Measurements from ENCODE around the gene SEC24B.

SEC24B gene

GRCh38 chr4:109410226-109410625, 23.4 kb upstream of the SEC24B start:
- Histone ChIP-seq H3K79me2 (ENCODE audit: insufficient read depth, low read length) (no peaks in the 10 kb centered on the region), H3K27ac (ENCODE audit: low read length) (no peak overlapping the region), H3K4me1 (ENCODE audit: insufficient read depth, low read length) (no peaks in the 10 kb centered on the region), H3K4me3 (ENCODE audit: low read depth in 1 of 2, low read length in 2 of 2) (no peak overlapping the region), H3K36me3 (ENCODE audit: insufficient read depth, low read length) (no peaks in the 10 kb centered on the region), H3K9me3 (ENCODE audit: insufficient read depth, low read length, severe bottlenecking) (no peaks in the 10 kb centered on the region), H2AFZ (ENCODE audit: low read depth, low read length) (no peak overlapping the region), H3K4me2 (ENCODE audit: insufficient read depth, low read length) (no peak overlapping the region), H3K27me3 (ENCODE audit: insufficient read depth, low read length, poor library complexity) (no peaks in the 10 kb centered on the region), H4K20me1 (ENCODE audit: insufficient read depth, low read length) (no peaks in the 10 kb centered on the region), H3K9ac (ENCODE audit: low read depth, low read length) (no peak overlapping the region)
- ATAC-seq (ENCODE audit: insufficient read depth, low read depth) (no peak), DNase-seq (no peak)
- TF ChIP-seq CTCF (IDR thresholded peaks at IDR 0.05; ENCODE audit: borderline replicate concordance, extremely low read depth, low read length, poor library complexity, severe bottlenecking): no peak

- ATAC-seq (ENCODE audit: insufficient read depth, low read depth): no peak
- no peaks in the 10 kb centered on the region for H3K9me3 ChIP-seq (ENCODE audit: insufficient read depth, low read length, severe bottlenecking)
- TF ChIP-seq CTCF (IDR thresholded peaks at IDR 0.05; ENCODE audit: borderline replicate concordance, extremely low read depth, low read length, poor library complexity, severe bottlenecking) (no peak), EZH2 (IDR thresholded peaks at IDR 0.05; ENCODE audit: borderline replicate concordance, low read depth, low read length, severe bottlenecking) (no peak)
Observed at GRCh38 chr4:109410776-109411175, 22.8 kb upstream of the SEC24B start.

GRCh38 chr4:109411964-109412363, 21.7 kb upstream of the SEC24B start:
- no peaks in the 10 kb centered on the region for H3K4me1 ChIP-seq (ENCODE audit: insufficient read depth, low read length)
- H3K9ac ChIP-seq (ENCODE audit: low read depth, low read length): no peak overlapping the region
- ATAC-seq (ENCODE audit: insufficient read depth, low read depth) (no peak), DNase-seq (no peak)
- no peaks in the 10 kb centered on the region for H3K27me3 ChIP-seq (ENCODE audit: insufficient read depth, low read length, poor library complexity)
- H3K4me3 ChIP-seq (ENCODE audit: low read depth in 1 of 2, low read length in 2 of 2): no peak overlapping the region
- H4K20me1 ChIP-seq (ENCODE audit: insufficient read depth, low read length): no peaks in the 10 kb centered on the region
- TF ChIP-seq EZH2 (IDR thresholded peaks at IDR 0.05; ENCODE audit: borderline replicate concordance, low read depth, low read length, severe bottlenecking): no peak
- TF ChIP-seq CTCF (IDR thresholded peaks at IDR 0.05; ENCODE audit: borderline replicate concordance, extremely low read depth, low read length, poor library complexity, severe bottlenecking): no peak
- H3K79me2 ChIP-seq (ENCODE audit: insufficient read depth, low read length): no peaks in the 10 kb centered on the region
- H3K27ac ChIP-seq (ENCODE audit: low read length): no peak overlapping the region
- no peak overlapping the region for H2AFZ ChIP-seq (ENCODE audit: low read depth, low read length)
- no peak overlapping the region for H3K4me2 ChIP-seq (ENCODE audit: insufficient read depth, low read length)
- H3K36me3 ChIP-seq (ENCODE audit: insufficient read depth, low read length): no peaks in the 10 kb centered on the region
- H3K9me3 ChIP-seq (ENCODE audit: insufficient read depth, low read length, severe bottlenecking): no peaks in the 10 kb centered on the region

More at GRCh38 chr4:109410776-109411175, 22.8 kb upstream of the SEC24B start:
- Histone ChIP-seq H2AFZ (ENCODE audit: low read depth, low read length) (no peak overlapping the region), H3K9ac (ENCODE audit: low read depth, low read length) (no peak overlapping the region), H3K4me3 (ENCODE audit: low read depth in 1 of 2, low read length in 2 of 2) (no peak overlapping the region), H3K27ac (ENCODE audit: low read length) (no peak overlapping the region), H4K20me1 (ENCODE audit: insufficient read depth, low read length) (no peaks in the 10 kb centered on the region), H3K4me2 (ENCODE audit: insufficient read depth, low read length) (no peak overlapping the region), H3K27me3 (ENCODE audit: insufficient read depth, low read length, poor library complexity) (no peaks in the 10 kb centered on the region), H3K36me3 (ENCODE audit: insufficient read depth, low read length) (no peaks in the 10 kb centered on the region), H3K79me2 (ENCODE audit: insufficient read depth, low read length) (no peaks in the 10 kb centered on the region), H3K4me1 (ENCODE audit: insufficient read depth, low read length) (no peaks in the 10 kb centered on the region)
- no peak for DNase-seq

GRCh38 chr4:109412776-109413175, 20.8 kb upstream of the SEC24B start:
- TF ChIP-seq CTCF (IDR thresholded peaks at IDR 0.05; ENCODE audit: borderline replicate concordance, extremely low read depth, low read length, poor library complexity, severe bottlenecking): no peak
- TF ChIP-seq EZH2 (IDR thresholded peaks at IDR 0.05; ENCODE audit: borderline replicate concordance, low read depth, low read length, severe bottlenecking): no peak
- ATAC-seq (ENCODE audit: insufficient read depth, low read depth) (no peak), DNase-seq (no peak)
- H3K4me1 ChIP-seq (ENCODE audit: insufficient read depth, low read length): no peaks in the 10 kb centered on the region
- H3K27ac ChIP-seq (ENCODE audit: low read length): no peak overlapping the region
- H3K36me3 ChIP-seq (ENCODE audit: insufficient read depth, low read length): no peaks in the 10 kb centered on the region
- no peaks in the 10 kb centered on the region for H3K27me3 ChIP-seq (ENCODE audit: insufficient read depth, low read length, poor library complexity)
- no peak overlapping the region for H3K9ac ChIP-seq (ENCODE audit: low read depth, low read length)
- H3K9me3 ChIP-seq (ENCODE audit: insufficient read depth, low read length, severe bottlenecking): no peaks in the 10 kb centered on the region
- no peaks in the 10 kb centered on the region for H3K79me2 ChIP-seq (ENCODE audit: insufficient read depth, low read length)
- H3K4me2 ChIP-seq (ENCODE audit: insufficient read depth, low read length): no peak overlapping the region
- no peaks in the 10 kb centered on the region for H4K20me1 ChIP-seq (ENCODE audit: insufficient read depth, low read length)
- no peak overlapping the region for H2AFZ ChIP-seq (ENCODE audit: low read depth, low read length)
- no peak overlapping the region for H3K4me3 ChIP-seq (ENCODE audit: low read depth in 1 of 2, low read length in 2 of 2)

All from DND-41 (cell line).